ENCODE data around the gene STK32B.

The STK32B gene

GRCh38 chr4:5204781-5205180, 153.5 kb downstream of the STK32B start:
- TF ChIP-seq, protein P1, sequence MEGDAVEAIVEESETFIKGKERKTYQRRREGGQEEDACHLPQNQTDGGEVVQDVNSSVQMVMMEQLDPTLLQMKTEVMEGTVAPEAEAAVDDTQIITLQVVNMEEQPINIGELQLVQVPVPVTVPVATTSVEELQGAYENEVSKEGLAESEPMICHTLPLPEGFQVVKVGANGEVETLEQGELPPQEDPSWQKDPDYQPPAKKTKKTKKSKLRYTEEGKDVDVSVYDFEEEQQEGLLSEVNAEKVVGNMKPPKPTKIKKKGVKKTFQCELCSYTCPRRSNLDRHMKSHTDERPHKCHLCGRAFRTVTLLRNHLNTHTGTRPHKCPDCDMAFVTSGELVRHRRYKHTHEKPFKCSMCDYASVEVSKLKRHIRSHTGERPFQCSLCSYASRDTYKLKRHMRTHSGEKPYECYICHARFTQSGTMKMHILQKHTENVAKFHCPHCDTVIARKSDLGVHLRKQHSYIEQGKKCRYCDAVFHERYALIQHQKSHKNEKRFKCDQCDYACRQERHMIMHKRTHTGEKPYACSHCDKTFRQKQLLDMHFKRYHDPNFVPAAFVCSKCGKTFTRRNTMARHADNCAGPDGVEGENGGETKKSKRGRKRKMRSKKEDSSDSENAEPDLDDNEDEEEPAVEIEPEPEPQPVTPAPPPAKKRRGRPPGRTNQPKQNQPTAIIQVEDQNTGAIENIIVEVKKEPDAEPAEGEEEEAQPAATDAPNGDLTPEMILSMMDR (IDR thresholded peaks at IDR 0.05; ENCODE audit: control extremely low read depth, extremely low read depth, low read depth, missing control alignments): no peak
- DNase-seq (ENCODE audit: extremely low spot score): no peak
- POLR2A ChIA-PET: no interaction called here
- CTCF ChIA-PET: interaction anchor here (1.1 kb wide), 1 partner anchor 8 kb away, joined by 4 read pairs; no protein-coding TSS in a partner anchor

- TF ChIP-seq, protein P1 (IDR thresholded peaks at IDR 0.05; ENCODE audit: control extremely low read depth, extremely low read depth, low read depth, missing control alignments): no peak
- DNase-seq (ENCODE audit: extremely low spot score): no peak
- CTCF ChIA-PET: no interaction called here
- POLR2A ChIA-PET: no interaction called here
These were observed 154.9 kb downstream of the STK32B start for GRCh38 chr4:5206016-5206790.

DNA sequence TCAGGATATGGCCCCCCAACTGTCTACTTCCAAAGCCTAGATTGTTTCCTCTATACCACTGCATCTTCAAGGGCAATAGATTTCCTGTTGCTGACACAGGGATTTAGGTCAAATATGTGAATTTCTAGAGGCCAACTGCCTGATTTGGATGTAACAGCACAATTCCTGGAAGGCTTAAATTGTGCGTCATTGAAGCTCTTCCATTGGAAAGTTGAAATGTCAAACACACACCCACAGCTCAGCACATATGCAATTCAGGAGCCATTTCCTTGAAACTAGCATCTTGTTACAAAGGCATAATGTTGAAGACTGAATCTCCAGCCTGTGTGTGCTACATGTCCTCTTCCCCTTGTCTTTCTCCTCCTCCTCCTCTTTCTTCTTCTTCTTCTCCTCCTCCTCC, 158.6 kb downstream of the STK32B start:
- no peak for DNase-seq (ENCODE audit: extremely low spot score)
- CTCF ChIA-PET: no interaction called here
- TF ChIP-seq, protein P1 (IDR thresholded peaks at IDR 0.05; ENCODE audit: control extremely low read depth, extremely low read depth, low read depth, missing control alignments): no peak
- POLR2A ChIA-PET: no interaction called here

- no peak for DNase-seq (ENCODE audit: extremely low spot score)
- TF ChIP-seq, protein P1 (IDR thresholded peaks at IDR 0.05; ENCODE audit: control extremely low read depth, extremely low read depth, low read depth, missing control alignments): no peak
- ChIA-PET CTCF (interaction anchor here (1.2 kb wide), 1 partner anchor 8 kb away, joined by 3 read pairs; no protein-coding TSS in a partner anchor), POLR2A (no interaction called here)
These were observed 160.1 kb downstream of the STK32B start for GRCh38 chr4:5211282-5211839.

- TF ChIP-seq, protein P1 (IDR thresholded peaks at IDR 0.05; ENCODE audit: control extremely low read depth, extremely low read depth, low read depth, missing control alignments): no peak
- no peak for DNase-seq (ENCODE audit: extremely low spot score)
- ChIA-PET CTCF (interaction anchor here (1.3 kb wide), 1 partner anchor 8 kb away, joined by 4 read pairs; no protein-coding TSS in a partner anchor), POLR2A (no interaction called here)
These were observed 161.2 kb downstream of the STK32B start for GRCh38 chr4:5212255-5213013.

DNA sequence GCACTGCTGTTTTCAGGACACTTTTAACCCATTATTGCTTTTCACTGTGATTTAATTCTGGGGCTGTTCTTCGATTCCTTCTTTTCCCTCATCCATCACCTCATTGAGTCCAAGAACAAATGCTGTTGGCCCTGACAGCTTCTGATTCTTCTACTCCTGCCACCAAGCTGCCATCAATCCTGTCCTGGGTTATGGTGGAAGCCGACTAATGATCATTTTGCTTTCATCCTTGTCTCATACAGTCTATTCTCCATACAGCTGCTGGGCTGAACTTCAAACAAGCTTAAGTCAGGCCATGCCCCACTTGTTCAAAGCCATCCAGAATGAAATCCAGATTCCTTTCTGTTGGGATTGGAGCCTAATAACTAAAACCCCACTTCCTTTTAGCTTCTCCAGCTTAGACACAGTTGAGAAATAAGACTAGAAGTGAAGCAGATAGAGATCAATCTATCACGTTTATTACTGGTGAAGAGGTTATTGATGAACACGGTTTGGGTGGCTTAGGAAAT, 161.9 kb downstream of the STK32B start:
- CTCF ChIA-PET: interaction anchor here (1.3 kb wide), 1 partner anchor 9 kb away, joined by 4 read pairs; no protein-coding TSS in a partner anchor
- POLR2A ChIA-PET: no interaction called here

More for the DNA sequence above, 161.9 kb downstream of the STK32B start:
- no peak for DNase-seq (ENCODE audit: extremely low spot score)
- TF ChIP-seq, protein P1 (IDR thresholded peaks at IDR 0.05; ENCODE audit: control extremely low read depth, extremely low read depth, low read depth, missing control alignments): no peak

Measured in GM10248 (cell line).